Stimulated activated CD8-positive, alpha-beta memory T cell treated with anti-CD3 and anti-CD28 coated beads, Interleukin-7, amount 100 ng/mL, for 4 hours (primary cell): ENCODE measurements around the gene OMG.
"Not testable (repeated sequence)": the region's sequence is repeated elsewhere in the genome, so short reads cannot be mapped to it uniquely, and the experiment has no call there.

ENCODE experiments used
- DNase-seq, 2 donors: peaks; one replicate each; pipeline ENCODE4 v3.0.0-alpha.2; 2020; ENCODE audit warnings: low read depth in 2 of 2

Gene OMG

DNA sequence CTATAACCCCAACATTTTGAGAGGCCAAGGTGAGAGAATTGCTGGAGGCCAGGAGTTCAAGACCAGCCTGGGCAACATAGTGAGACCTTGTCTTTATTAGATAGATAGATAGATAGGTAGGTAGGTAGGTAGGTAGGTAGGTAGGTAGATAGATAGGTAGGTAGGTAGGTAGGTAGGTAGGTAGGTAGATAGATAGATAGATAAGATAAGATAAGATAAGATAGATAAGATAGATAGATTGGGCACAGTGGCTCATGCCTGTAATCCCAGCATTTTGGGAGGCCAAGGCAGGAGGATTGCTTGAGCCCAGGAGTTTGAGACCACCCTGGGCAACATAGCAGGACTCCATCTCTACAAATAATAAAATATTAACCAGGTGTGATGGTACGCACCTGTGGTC is 34.1 kb downstream of the OMG start:
- DNase-seq: not testable (repeated sequence)

DNA sequence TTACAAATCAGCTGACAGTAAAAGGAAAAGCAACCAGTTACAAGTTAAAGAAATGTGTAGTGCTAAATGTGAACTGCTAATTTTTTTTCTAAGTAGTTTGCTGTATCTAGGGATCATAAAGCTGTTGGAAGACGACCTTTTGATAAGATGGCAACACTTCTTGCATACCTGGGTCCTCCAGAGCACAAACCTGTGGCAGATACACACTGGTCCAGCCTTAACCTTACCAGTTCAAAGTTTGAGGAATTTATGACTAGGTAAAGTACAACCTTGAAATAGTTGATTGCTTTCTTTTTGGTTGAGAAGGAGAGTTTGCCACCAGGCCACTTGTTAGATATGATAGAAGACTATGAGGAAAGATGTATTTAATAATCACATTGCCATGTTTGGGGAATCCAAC is 35.4 kb downstream of the OMG start:
- DNase-seq: no peak

DNA sequence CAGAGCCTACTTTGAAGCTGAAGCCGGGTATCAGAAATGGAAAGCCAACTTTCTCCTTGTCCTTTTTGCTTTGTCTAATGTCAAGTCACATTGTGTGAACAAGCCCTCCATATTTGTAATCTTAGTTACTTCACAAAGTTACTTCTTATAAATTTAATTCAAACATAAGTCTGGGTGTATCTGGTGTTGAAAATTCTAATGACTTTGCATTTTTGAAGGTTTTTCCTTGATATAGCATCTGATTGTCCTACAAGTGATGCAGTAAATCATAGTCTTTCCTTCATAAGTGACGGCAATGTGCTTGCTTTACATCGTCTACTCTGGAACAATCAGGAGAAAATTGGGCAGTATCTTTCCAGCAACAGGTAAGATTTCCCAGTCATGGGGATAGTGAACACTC is 36.9 kb downstream of the OMG start:
- no peak for DNase-seq

DNA sequence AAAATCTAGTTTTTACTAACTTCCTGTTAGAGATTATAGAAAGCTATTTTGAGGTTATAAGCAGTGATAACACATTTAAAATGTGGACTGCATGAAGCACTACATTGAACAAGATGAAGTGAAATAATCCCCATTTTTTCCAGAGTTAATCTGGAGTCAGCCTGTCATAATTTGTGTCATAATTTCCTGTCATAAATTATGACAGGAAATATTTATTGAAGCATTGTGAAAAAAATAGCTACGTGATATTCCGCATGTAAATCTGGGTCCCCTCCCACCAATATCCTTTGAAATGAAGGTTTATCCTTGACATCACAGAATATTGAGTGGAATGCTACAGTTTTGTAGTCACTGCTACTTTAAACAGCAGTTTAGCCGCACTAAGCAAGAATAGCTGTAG is 40.1 kb downstream of the OMG start:
- no peak for DNase-seq

DNA sequence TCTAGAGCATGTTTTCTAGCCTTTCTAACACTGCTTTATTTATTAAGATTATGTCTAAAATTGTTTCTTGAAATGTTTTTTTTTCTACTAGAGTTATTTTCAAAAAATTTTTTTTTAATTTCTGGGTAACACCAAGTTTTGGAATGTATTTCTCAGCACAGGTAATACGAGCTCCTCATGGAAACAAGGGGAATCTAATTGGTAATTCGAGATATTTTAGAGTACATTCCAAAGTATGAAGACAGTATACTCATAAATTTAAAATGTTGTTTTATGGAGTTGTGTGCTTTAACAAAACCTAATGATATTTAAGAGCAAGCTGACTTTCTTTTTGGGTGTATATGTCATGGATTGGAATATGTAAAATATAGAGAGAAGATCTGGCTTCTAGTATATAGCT is 42.4 kb downstream of the OMG start:
- no peak for DNase-seq

DNA sequence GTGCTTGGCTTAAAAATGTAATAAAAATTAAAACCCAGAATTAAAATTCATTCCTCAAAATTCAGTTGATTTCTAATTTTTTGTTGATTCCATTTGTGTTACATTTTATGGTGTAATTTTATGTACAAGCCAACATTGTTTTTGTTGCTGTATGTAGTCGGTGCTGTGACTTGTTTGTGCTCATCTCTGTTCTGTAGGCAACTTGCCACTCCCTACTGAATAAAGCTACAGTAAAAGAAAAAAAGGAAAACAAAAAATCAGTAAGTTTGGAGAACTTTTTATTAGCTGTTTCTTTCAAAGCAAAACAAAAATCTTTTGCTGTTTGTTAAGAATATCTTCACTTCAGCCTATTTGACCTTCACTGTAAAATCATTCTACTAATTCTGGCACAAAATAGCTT is 44.3 kb downstream of the OMG start:
- DNase-seq: no peak

DNA sequence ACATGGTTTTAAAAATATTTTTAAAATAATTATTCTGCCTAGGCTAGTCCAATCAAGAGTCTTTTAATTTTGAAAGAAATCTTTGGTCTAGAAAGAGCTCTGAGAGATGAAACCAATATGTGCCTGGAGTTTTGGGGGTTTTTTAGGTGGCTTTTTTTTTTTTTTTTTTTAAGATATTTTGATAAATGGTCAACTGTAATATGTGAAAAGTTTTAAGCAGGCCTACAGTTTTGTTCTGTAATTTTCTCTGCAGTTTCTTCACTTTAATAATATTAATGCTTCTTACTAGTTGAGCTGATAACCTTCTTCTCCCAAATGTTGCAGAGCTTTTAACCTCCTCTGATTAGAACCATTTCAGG is 45.1 kb downstream of the OMG start:
- DNase-seq: no peak

DNA sequence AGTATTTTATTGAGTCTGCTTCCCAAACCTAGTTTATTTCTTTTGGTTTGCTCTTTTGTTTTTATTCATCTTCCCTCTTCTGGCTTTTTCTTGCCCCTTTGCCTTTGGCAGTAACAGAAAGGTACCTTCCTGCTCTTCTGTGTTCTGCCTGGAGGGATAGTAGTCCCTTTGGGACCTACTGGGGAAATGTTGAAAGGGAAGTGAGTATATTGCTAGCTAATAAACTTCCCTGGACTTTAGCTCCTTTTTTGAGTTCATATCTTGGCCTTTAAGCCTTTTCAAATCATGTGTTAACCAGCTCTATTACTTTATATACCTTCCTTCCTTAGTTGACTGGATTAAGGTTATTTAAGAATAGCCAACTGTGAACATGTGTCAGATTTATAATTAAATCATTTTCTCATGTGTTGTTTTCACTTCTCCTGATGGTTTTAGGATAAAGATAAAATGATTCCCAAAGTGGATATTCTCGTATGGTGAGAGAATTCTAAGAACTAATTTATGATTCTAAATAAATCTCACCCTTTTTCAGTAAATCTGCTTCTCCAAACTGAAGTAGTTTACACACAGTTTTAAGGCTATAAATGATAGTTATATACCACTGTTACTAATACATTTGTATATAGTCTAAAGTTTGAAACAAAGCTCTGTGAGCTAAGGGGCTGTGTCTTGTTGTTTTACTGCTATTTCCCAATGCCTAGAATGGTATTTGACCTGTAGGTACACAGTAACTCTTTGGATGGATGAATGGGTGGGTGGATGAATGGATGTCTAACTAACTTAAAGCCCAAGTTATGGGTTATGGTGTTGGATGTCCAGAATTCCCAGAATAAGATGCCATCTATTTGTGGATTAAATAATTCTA is 45.7 kb downstream of the OMG start:
- no peak for DNase-seq

DNA sequence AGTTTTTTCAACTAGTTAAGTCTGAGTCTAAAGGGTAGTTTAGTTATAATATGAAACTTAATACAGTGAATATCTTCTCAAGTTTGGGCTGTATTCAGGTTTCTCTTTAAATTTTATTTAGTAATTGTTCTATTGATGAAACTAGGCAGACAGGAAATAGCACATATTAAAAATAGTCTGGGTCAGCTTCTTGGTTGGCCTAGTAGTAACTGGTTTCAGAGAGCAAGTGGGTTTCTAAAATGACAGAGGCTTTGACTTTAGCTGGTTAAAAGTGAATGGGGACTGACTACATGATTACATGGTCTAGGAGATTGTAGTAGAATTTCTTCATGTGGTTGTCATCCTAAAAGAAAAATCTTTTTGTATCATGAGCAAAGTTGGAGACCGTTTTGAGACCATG is 46.8 kb downstream of the OMG start:
- DNase-seq: no peak

DNA sequence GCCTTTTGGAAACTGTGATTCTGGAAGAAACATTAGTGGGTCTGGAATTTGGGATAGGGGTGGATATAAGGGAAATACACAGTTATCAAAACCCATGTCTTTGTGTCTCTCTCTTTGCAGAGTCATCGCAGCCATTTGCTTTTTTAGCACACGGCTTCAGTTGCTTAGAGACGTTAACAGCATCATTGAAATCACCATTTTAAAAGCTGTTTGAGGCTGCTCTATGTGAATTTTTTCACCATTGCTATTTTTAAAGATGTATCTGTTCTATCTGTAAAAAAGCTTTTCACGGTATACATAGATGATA is 47.3 kb downstream of the OMG start:
- no peak for DNase-seq

DNA sequence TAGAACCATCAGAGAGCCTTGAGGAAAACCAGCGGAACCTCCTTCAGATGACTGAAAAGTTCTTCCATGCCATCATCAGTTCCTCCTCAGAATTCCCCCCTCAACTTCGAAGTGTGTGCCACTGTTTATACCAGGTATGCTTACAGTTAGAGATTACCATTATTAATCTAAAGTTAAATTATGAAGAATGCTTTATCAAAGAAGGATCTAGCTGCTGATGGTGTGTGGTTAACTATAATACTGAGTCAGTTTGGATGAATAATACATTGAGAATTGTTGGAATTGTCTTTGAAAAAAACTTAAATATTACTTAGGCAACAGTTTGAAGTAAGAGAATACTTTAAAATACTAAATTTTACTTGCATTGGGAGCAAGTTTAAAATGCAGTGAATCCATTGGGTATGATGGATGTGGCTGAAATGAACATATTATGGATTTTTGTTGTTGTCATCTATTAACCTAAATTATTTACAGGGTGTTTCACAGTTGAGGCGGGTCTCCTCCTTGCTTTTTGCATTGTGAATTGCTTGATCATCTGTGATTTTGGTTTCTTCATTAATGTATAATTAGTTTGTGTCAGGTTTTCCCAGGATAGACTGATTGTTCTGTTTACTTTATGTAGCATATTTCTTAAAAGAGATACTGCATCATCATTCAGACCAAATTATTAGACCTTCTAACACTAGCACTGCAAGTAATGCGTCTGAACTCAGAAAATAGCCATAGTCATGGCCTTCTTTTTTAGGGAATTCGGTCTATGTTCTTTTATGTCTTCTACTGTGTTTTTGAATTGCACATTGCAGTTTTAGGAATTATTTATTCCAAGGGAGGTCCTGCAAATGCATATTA is 47.8 kb downstream of the OMG start:
- DNase-seq: no peak
